NT2/D1 (cell line): Measurements from ENCODE around the gene ZNF594.
"Not testable (repeated sequence)": the region's sequence is repeated elsewhere in the genome, so short reads cannot be mapped to it uniquely, and the experiment has no call there.

ENCODE experiments used
- SUZ12 ChIP-seq: IDR thresholded peaks from 2 replicates; pipeline ENCODE4 v1.6.1; 2011; ENCODE audit not compliant: insufficient read length, insufficient read depth; ENCODE audit errors: extremely low read depth
- YY1 ChIP-seq: IDR thresholded peaks from 2 replicates; pipeline ENCODE4 v1.6.1; 2011; ENCODE audit not compliant: insufficient read length, insufficient read depth
- ZNF274 ChIP-seq: IDR thresholded peaks from 2 replicates; pipeline ENCODE4 v1.6.1; 2011; ENCODE audit warnings: mild to moderate bottlenecking, low read depth, low read length

DNA sequence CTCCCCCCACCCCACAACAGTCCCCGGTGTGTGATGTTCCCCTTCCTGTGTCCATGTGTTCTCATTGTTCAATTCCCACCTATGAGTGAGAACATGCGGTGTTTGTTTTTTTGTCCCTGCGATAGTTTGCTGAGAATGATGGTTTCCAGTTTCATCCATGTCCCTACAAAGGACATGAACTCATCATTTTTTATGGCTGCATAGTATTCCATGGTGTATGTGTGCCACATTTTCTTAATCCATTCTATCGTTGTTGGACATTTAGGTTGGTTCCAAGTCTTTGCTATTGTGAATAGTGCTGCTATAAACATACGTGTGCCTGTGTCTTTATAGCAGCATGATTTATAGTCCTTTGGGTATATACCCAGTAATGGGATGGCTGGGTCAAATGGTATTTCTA is 25.9 kb upstream of the ZNF594 start:
- TF ChIP-seq YY1, ZNF274, SUZ12: not testable (repeated sequence)
